A673 (cell line): Measurements from ENCODE around the gene MED10. TPM values are rescaled to one million over a fixed set of nuclear protein-coding genes. Genes with fewer than 3 reads are reported as not detected.

ENCODE experiments used
- BruUV-seq: library from RNA; stranded (reverse); fragments of 400-500 nt; replicated peaks from 2 replicates; lab custom pipeline; 2021; lab: Mats Ljungman, UMichigan
- CTCF ChIA-PET: fragments of 300-600 bp; sonication (Branson Sonifier 250); formaldehyde crosslinking; loops from one replicate; lab custom pipeline; 2022; ENCODE audit warnings: antibody characterized with exemption; lab: Charles Lee
- POLR2A ChIA-PET: fragments of 300-600 bp; sonication (Branson Sonifier 250); formaldehyde crosslinking; loops from one replicate; lab custom pipeline; 2022; ENCODE audit warnings: antibody characterized with exemption; ENCODE audit not compliant: low non-redundant PET; lab: Charles Lee
- DNase-seq: peaks from one replicate; pipeline ENCODE4 v3.0.0-alpha.2; 2015; ENCODE audit warnings: low spot score
- H3K27ac ChIP-seq: fragments of 200-600 bp; sonication (generic); 2 replicates; pipeline ENCODE4 v1.5.1; 2016; ENCODE audit warnings: mixed run types, low read depth, mild to moderate bottlenecking, mixed read lengths, antibody characterized with exemption, low read length; ENCODE audit not compliant: poor library complexity, severe bottlenecking
- H3K27me3 ChIP-seq: fragments of 200-600 bp; sonication (generic); replicated peaks from 2 replicates; pipeline ENCODE4 v1.6.1; 2017; ENCODE audit warnings: mixed run types, low read depth, mild to moderate bottlenecking, mixed read lengths, antibody characterized with exemption, low read length; ENCODE audit not compliant: insufficient read depth, poor library complexity
- H3K36me3 ChIP-seq: fragments of 200-600 bp; sonication (generic); 2 replicates; pipeline ENCODE4 v1.6.1; 2016; ENCODE audit warnings: mixed run types, mild to moderate bottlenecking, mixed read lengths, antibody characterized with exemption, low read length; ENCODE audit not compliant: insufficient read depth, poor library complexity, severe bottlenecking
- H3K4me1 ChIP-seq: fragments of 200-600 bp; sonication (generic); 2 replicates; pipeline ENCODE4 v1.6.1; 2017; ENCODE audit warnings: mixed run types, mild to moderate bottlenecking, mixed read lengths, antibody characterized with exemption, low read length; ENCODE audit not compliant: insufficient read depth, poor library complexity, severe bottlenecking
- H3K4me3 ChIP-seq: fragments of 200-600 bp; sonication (generic); 2 replicates; pipeline ENCODE4 v1.5.1; 2016; ENCODE audit warnings: low read depth, mixed run types, mild to moderate bottlenecking, mixed read lengths, low read length; ENCODE audit not compliant: poor library complexity, severe bottlenecking
- H3K9me3 ChIP-seq: fragments of 200-600 bp; sonication (generic); 2 replicates; pipeline ENCODE4 v1.6.1; 2016; ENCODE audit warnings: mixed run types, low read depth, mild to moderate bottlenecking, mixed read lengths, antibody characterized with exemption, low read length; ENCODE audit not compliant: poor library complexity, severe bottlenecking
- CTCF ChIP-seq: fragments of 300-800, 200-600 bp; sonication (generic); conservative IDR thresholded peaks from 2 replicates; pipeline ENCODE4 v1.5.1; 2017; ENCODE audit warnings: low read depth, mild to moderate bottlenecking, antibody characterized with exemption, low read length, moderate library complexity, mixed read lengths
- EZH2 ChIP-seq: fragments of 200-600 bp; sonication (generic); IDR thresholded peaks from 2 replicates; pipeline ENCODE4 v1.6.1; 2017; ENCODE audit warnings: borderline replicate concordance, low read depth, mild to moderate bottlenecking, mixed read lengths, antibody characterized with exemption, low read length; ENCODE audit not compliant: poor library complexity, severe bottlenecking
- intact Hi-C: fragments of 100-400 bp; cut with micrococcal nuclease; formaldehyde crosslinking; loops from one replicate; pipeline ENCODE4 v1.10.0; 2022; ENCODE audit not compliant: unreplicated experiment
- total RNA-seq: library from RNA; stranded (reverse); gene quantifications from 2 replicates; pipeline ENCODE4 v1.2.3, GENCODE V29; 2021

MED10 gene
- total RNA-seq, 1 experiment from 2014 or later: 59.9 TPM

- no peak overlapping the region for H3K27ac ChIP-seq
- H3K4me1 ChIP-seq: no peaks in the 10 kb centered on the region
- no peaks in the 10 kb centered on the region for H3K36me3 ChIP-seq
- TF ChIP-seq CTCF: no peak
- TF ChIP-seq EZH2: no peak
- DNase-seq: no peak
- no peaks in the 10 kb centered on the region for H3K9me3 ChIP-seq
- no peak overlapping the region for H3K4me3 ChIP-seq
- ChIA-PET CTCF (no interaction called here), POLR2A (no interaction called here)
- intact Hi-C loops: no loop called here
- no TSS peak for BruUV-seq
- peaks cover 24% of the 10 kb centered on the region for H3K27me3 ChIP-seq
Measured at GRCh38 chr5:6389946-6390530, 11.7 kb upstream of the MED10 start.

- BruUV-seq: no TSS peak
- Histone ChIP-seq H3K36me3 (no peaks in the 10 kb centered on the region), H3K27me3 (peaks cover 24% of the 10 kb centered on the region), H3K27ac (no peak overlapping the region), H3K4me3 (no peak overlapping the region), H3K9me3 (no peaks in the 10 kb centered on the region), H3K4me1 (no peaks in the 10 kb centered on the region)
- DNase-seq: no peak
- POLR2A ChIA-PET: no interaction called here
- TF ChIP-seq CTCF (no peak), EZH2 (no peak)
- intact Hi-C loops: no loop called here
- CTCF ChIA-PET: no interaction called here
Measured at GRCh38 chr5:6389397-6389796, 11.1 kb upstream of the MED10 start.

- ChIA-PET POLR2A (no interaction called here), CTCF (no interaction called here)
- TF ChIP-seq EZH2 (no peak), CTCF (no peak)
- peaks cover 15% of the 10 kb centered on the region for H3K27me3 ChIP-seq
- no peaks in the 10 kb centered on the region for H3K4me1 ChIP-seq
- DNase-seq: no peak
- H3K4me3 ChIP-seq: no peak overlapping the region
- no peaks in the 10 kb centered on the region for H3K36me3 ChIP-seq
- no peaks in the 10 kb centered on the region for H3K9me3 ChIP-seq
- intact Hi-C loops: no loop called here
- no TSS peak for BruUV-seq
- no peak overlapping the region for H3K27ac ChIP-seq
Measured at GRCh38 chr5:6387970-6388369, 9.6 kb upstream of the MED10 start.
